HepG2 (cell line): ENCODE data around the gene CPEB3. TPM values are rescaled to one million over a fixed set of nuclear protein-coding genes. Genes with fewer than 3 reads are reported as not detected.

Experiments
- ATAC-seq: fragments of 200-7000 bp; cut with Tn5 transposase; 3 replicates; pipeline ENCODE4 v1.9.1; 2020; ENCODE audit warnings: mild to moderate bottlenecking, moderate library complexity
- BruUV-seq: library from RNA; stranded (reverse); fragments of 400-500 nt; replicated peaks from 2 replicates; lab custom pipeline; 2021; lab: Mats Ljungman, UMichigan
- CTCF ChIA-PET: fragments of 300-600 bp; formaldehyde crosslinking; extraction: SDS; loops from one replicate; lab custom pipeline; 2021; ENCODE audit warnings: low total read pairs, inconsistent platforms, low intra/inter-chr PET ratio; lab: Yijun Ruan, JAX
- POLR2A ChIA-PET: fragments of 350-600 bp; sonication (Branson Sonifier 250); formaldehyde crosslinking; loops from one replicate; lab custom pipeline; 2020; ENCODE audit warnings: antibody characterized with exemption, inconsistent platforms; lab: Yijun Ruan, JAX
- DNase-seq: peaks from one replicate; pipeline ENCODE4 v3.0.0-alpha.2; 2015; ENCODE audit warnings: low spot score
- FAIRE-seq: peaks from 3 replicates; lab custom pipeline; 2011; peaks lifted over from hg19 to GRCh38; lab: Jason Lieb, UNC
- H2AFZ ChIP-seq: one replicate; pipeline ENCODE4 v1.6.1; 2011; ENCODE audit warnings: low read length, inconsistent platforms
- H3K27ac ChIP-seq: fragments of 300-600 bp; 3 replicates; pipeline ENCODE4 v1.8.0; 2011; ENCODE audit warnings: mixed run types, mild to moderate bottlenecking, mixed read lengths, low read length, inconsistent platforms; ENCODE audit not compliant: insufficient read depth; ENCODE audit errors: extremely low read length
- H3K27me3 ChIP-seq, 2 experiments: fragments of 200-600 bp in 1 of 2; 2 replicates in 1 of 2; 3 replicates in 1 of 2; pipeline versions ENCODE4 v1.6.0 to v1.8.0; 2011; ENCODE audit warnings: low read length in 2 of 2, mild to moderate bottlenecking in 2 of 2, moderate library complexity in 2 of 2, inconsistent platforms in 1 of 2; ENCODE audit not compliant: insufficient read depth in 2 of 2, control insufficient read depth in 1 of 2
- H3K36me3 ChIP-seq, 2 experiments: fragments of 200-600 bp in 1 of 2; replicated peaks in 1 of 2; 2 replicates in 1 of 2; 3 replicates in 1 of 2; pipeline versions ENCODE4 v1.5.1 to v1.8.0; 2011; ENCODE audit warnings: low read length in 2 of 2, inconsistent platforms in 1 of 2; ENCODE audit not compliant: insufficient read depth in 2 of 2, control insufficient read depth in 1 of 2
- H3K4me1 ChIP-seq: 2 replicates; pipeline ENCODE4 v1.5.1; 2012; ENCODE audit warnings: low read length, inconsistent platforms; ENCODE audit not compliant: insufficient read depth
- H3K4me2 ChIP-seq: 2 replicates; pipeline ENCODE4 v1.6.0; 2011; ENCODE audit warnings: low read depth, low read length, inconsistent platforms
- H3K4me3 ChIP-seq, 3 experiments: fragments of 200-600 bp in 1 of 3; sonication (generic), shearing (Covaris generic) in 1 of 3; replicated peaks in 1 of 3; 2 replicates each; pipeline ENCODE4 v1.5.1; 2011 to 2016; ENCODE audit warnings: low read length in 3 of 3, inconsistent platforms in 2 of 3, low read depth in 2 of 3, mild to moderate bottlenecking in 2 of 3, control low read depth in 1 of 3, mixed read lengths in 1 of 3; ENCODE audit not compliant: insufficient read depth in 1 of 3
- H3K79me2 ChIP-seq: one replicate; pipeline ENCODE4 v1.6.1; 2011; ENCODE audit warnings: low read length, inconsistent platforms; ENCODE audit not compliant: insufficient read depth
- H3K9ac ChIP-seq: 2 replicates; pipeline ENCODE4 v1.6.0; 2011; ENCODE audit warnings: mild to moderate bottlenecking, low read depth, low read length, inconsistent platforms; ENCODE audit not compliant: insufficient read depth
- H3K9me3 ChIP-seq: 2 replicates; pipeline ENCODE4 v1.5.1; 2012; ENCODE audit warnings: mild to moderate bottlenecking, low read length
- H4K20me1 ChIP-seq: 2 replicates; pipeline ENCODE4 v1.6.0; 2011; ENCODE audit warnings: inconsistent platforms, mild to moderate bottlenecking, low read length, moderate library complexity; ENCODE audit not compliant: insufficient read depth
- AKAP8 ChIP-seq: sonication (generic); formaldehyde crosslinking; IDR thresholded peaks from 2 replicates; pipeline ENCODE4 v1.5.1; 2020; ENCODE audit warnings: mild to moderate bottlenecking, missing genetic modification reagents
- ELF1 ChIP-seq: sonication (generic); formaldehyde crosslinking; IDR thresholded peaks from 2 replicates; pipeline ENCODE4 v1.4.0; 2020; ENCODE audit warnings: missing genetic modification reagents
- EZH2 ChIP-seq: conservative IDR thresholded peaks from 2 replicates; pipeline ENCODE4 v1.6.1; 2012; ENCODE audit warnings: mild to moderate bottlenecking, low read depth, low read length, moderate library complexity
- GFI1 ChIP-seq: sonication (generic); formaldehyde crosslinking; IDR thresholded peaks from 2 replicates; pipeline ENCODE4 v1.5.0; 2020; ENCODE audit warnings: missing genetic modification reagents, mild to moderate bottlenecking, borderline replicate concordance
- GLI4 ChIP-seq: sonication (generic); formaldehyde crosslinking; IDR thresholded peaks from 2 replicates; pipeline ENCODE4 v1.5.1; 2020; ENCODE audit warnings: missing genetic modification reagents, mild to moderate bottlenecking, moderate library complexity, borderline replicate concordance
- MBNL3 ChIP-seq: fragments of 250-450 bp; sonication (Bioruptor Pico); conservative IDR thresholded peaks from 2 replicates; pipeline ENCODE4 v1.8.0; 2022; ENCODE audit warnings: mild to moderate bottlenecking, inconsistent platforms
- SETDB1 ChIP-seq: sonication (generic); formaldehyde crosslinking; IDR thresholded peaks from 2 replicates; pipeline ENCODE4 v1.5.1; 2020; ENCODE audit warnings: missing genetic modification reagents, mild to moderate bottlenecking, borderline replicate concordance
- SUZ12 ChIP-seq: fragments of 150-350 bp; IDR thresholded peaks from 2 replicates; pipeline ENCODE4 v1.6.1; 2014; ENCODE audit warnings: low read depth, low read length
- TCF7L2 ChIP-seq: IDR thresholded peaks from 2 replicates; pipeline ENCODE4 v1.6.1; 2011; ENCODE audit warnings: mild to moderate bottlenecking, low read depth, low read length, moderate library complexity
- ZBTB8A ChIP-seq: sonication (generic); formaldehyde crosslinking; IDR thresholded peaks from 2 replicates; pipeline ENCODE4 v1.4.0; 2020; ENCODE audit warnings: mild to moderate bottlenecking, low read depth, missing genetic modification reagents, borderline replicate concordance
- ZNF10 ChIP-seq: sonication (generic); formaldehyde crosslinking; IDR thresholded peaks from 2 replicates; pipeline ENCODE4 v1.4.0; 2020; ENCODE audit warnings: mild to moderate bottlenecking, low read depth, missing genetic modification reagents, borderline replicate concordance
- ZNF644 ChIP-seq: IDR thresholded peaks from 2 replicates; pipeline ENCODE4 v1.6.1; 2016; ENCODE audit warnings: low read depth
- ZNF740 ChIP-seq: sonication (generic); formaldehyde crosslinking; IDR thresholded peaks from 2 replicates; pipeline ENCODE4 v1.4.0; 2020; ENCODE audit warnings: missing genetic modification reagents
- ZNF878 ChIP-seq: sonication (generic); formaldehyde crosslinking; IDR thresholded peaks from 2 replicates; pipeline ENCODE4 v1.8.1; 2023; ENCODE audit warnings: mild to moderate bottlenecking, missing genetic modification reagents, moderate library complexity
- WGBS: methylation state at CpG from one replicate; pipeline ENCODE4 v1.1.6; 2017; ENCODE audit warnings: low lambda C conversion rate; 5-methylcytosine and 5-hydroxymethylcytosine counted together
- in situ Hi-C: cut with HindIII; loops from 2 replicates; pipeline ENCODE4 v1.10.0; 2017; ENCODE audit warnings: low pct_unique_long_range_greater_than_20kb; ENCODE audit not compliant: extremely low pct_ligation_motif_present
- intact Hi-C: fragments of 100-400 bp; cut with micrococcal nuclease; formaldehyde crosslinking; loops from one replicate; pipeline ENCODE4 v1.10.0; 2022; ENCODE audit not compliant: unreplicated experiment
- polyA plus RNA-seq, 8 experiments: library from polyadenylated mRNA; depleted of rRNA in 3 of 8; stranded (reverse) in 7 of 8; unstranded in 1 of 8; fragments of >200 nt; fragmentation: Illumina TruSeq in 4 of 8; extraction: Trizol in 4 of 8; gene quantifications; 2 replicates each; pipeline versions ENCODE4 v1.2.1 to v1.2.3, GENCODE V29; 2011 to 2016; ENCODE audit warnings: low read depth in 4 of 8, missing spikeins in 1 of 8, mixed read lengths in 1 of 8; ENCODE audit not compliant: insufficient read depth in 1 of 8
- total RNA-seq, 5 experiments: library from RNA; depleted of rRNA; stranded (reverse); fragments of >200 nt; fragmentation: Illumina TruSeq; extraction: Trizol; gene quantifications; 2 replicates each; pipeline ENCODE4 v1.2.3, GENCODE V29; 2016; ENCODE audit warnings: low read depth in 1 of 5

The CPEB3 gene
- total and polyA plus RNA-seq, 2 of the 13 experiments (the other 11 are each of a cell fraction or from before 2014, with no cell fraction given) = 0.66 to 0.70 TPM

- no peaks in the 10 kb centered on the region for H3K79me2 ChIP-seq
- H3K9me3 ChIP-seq = no peaks in the 10 kb centered on the region
- intact Hi-C loops = no loop called here
- in situ Hi-C loops = no loop called here
- H2AFZ ChIP-seq = no peak overlapping the region
- H3K27ac ChIP-seq = no peak overlapping the region
- no peaks in the 10 kb centered on the region for H3K36me3 ChIP-seq
- ChIA-PET CTCF (no interaction called here), POLR2A (no interaction called here)
- no peak overlapping the region for H3K4me2 ChIP-seq
- H3K27me3 ChIP-seq = no peaks in the 10 kb centered on the region; a peak in 1 of 5 replicates
- H3K9ac ChIP-seq = no peak overlapping the region
- DNase-seq (no peak), FAIRE-seq (no peak), ATAC-seq (no peak)
- H3K4me1 ChIP-seq = no peaks in the 10 kb centered on the region
- H3K4me3 ChIP-seq = no peak overlapping the region
- no TSS peak for BruUV-seq
- TF ChIP-seq ZNF740 (CRISPR knock-in tag) = no peak
- TF ChIP-seq MBNL3 (CRISPR knock-in tag) = no peak
- TF ChIP-seq SUZ12 = no peak
- no peak for TF ChIP-seq ZNF644
- no peak for TF ChIP-seq SETDB1
- H4K20me1 ChIP-seq = no peaks in the 10 kb centered on the region
- WGBS = 50% methylated on average over 2 of the region's 2 CpGs
These were observed 25.1 kb downstream of the CPEB3 start for GRCh38 chr10:92265687-92266258.

- Histone ChIP-seq H3K9ac (no peak overlapping the region), H3K4me2 (no peak overlapping the region), H3K9me3 (no peaks in the 10 kb centered on the region), H3K79me2 (no peaks in the 10 kb centered on the region), H3K4me3 (no peak overlapping the region), H2AFZ (no peak overlapping the region), H3K4me1 (no peaks in the 10 kb centered on the region), H4K20me1 (no peaks in the 10 kb centered on the region), H3K36me3 (no peaks in the 10 kb centered on the region), H3K27me3 (no peaks in the 10 kb centered on the region), H3K27ac (no peak overlapping the region)
- ATAC-seq (no peak), DNase-seq (no peak), FAIRE-seq (no peak)
- in situ Hi-C loops = no loop called here
- TF ChIP-seq ZNF10 (CRISPR knock-in tag) (no peak), GFI1 (CRISPR knock-in tag) (no peak), ELF1 (CRISPR knock-in tag) (no peak), ZBTB8A (CRISPR knock-in tag) (no peak), EZH2 (no peak), GLI4 (no peak), TCF7L2 (no peak), ZNF878 (no peak), AKAP8 (CRISPR knock-in tag) (no peak)
- intact Hi-C loops = no loop called here
- WGBS = 97% methylated on average over 2 of the region's 2 CpGs
- CTCF ChIA-PET = no interaction called here
- POLR2A ChIA-PET = no interaction called here
- no TSS peak for BruUV-seq
These were observed 26.6 kb downstream of the CPEB3 start for GRCh38 chr10:92264249-92264648.
